ENCODE results near the gene ATP6V0A1.
A peak's percentile ranks its signal among the peaks of the same experiment; 100 is the strongest.
"Not testable (repeated sequence)": the region's sequence is repeated elsewhere in the genome, so short reads cannot be mapped to it uniquely, and the experiment has no call there.

ATP6V0A1 gene

GRCh38 chr17:42458497-42459255 is at the start of gene ATP6V0A1:
Gene ATP6V0A1 (plus strand): TSS chr17:42458878. CDS start chr17:42460895, 2,017 bp downstream.
- DNase-seq (ENCODE audit: low read depth), result peak; percentile 79

- no peak for DNase-seq (ENCODE audit: low read depth)
Measured at GRCh38 chr17:42409523-42410318, 49.0 kb upstream of the ATP6V0A1 start.

GRCh38 chr17:42410319-42410685 is 48.4 kb upstream of the ATP6V0A1 start:
- no peak for DNase-seq (ENCODE audit: low read depth)

- no peak for DNase-seq (ENCODE audit: low read depth)
Measured at GRCh38 chr17:42411361-42411760, 47.3 kb upstream of the ATP6V0A1 start.

GRCh38 chr17:42411905-42412679 is 46.6 kb upstream of the ATP6V0A1 start:
- DNase-seq (ENCODE audit: low read depth), result no peak

GRCh38 chr17:42413464-42414040 is 45.1 kb upstream of the ATP6V0A1 start:
- DNase-seq (ENCODE audit: low read depth), result no peak

- no peak for DNase-seq (ENCODE audit: low read depth)
Measured at GRCh38 chr17:42414704-42415409, 43.8 kb upstream of the ATP6V0A1 start.

GRCh38 chr17:42417981-42418380 is 40.7 kb upstream of the ATP6V0A1 start:
- DNase-seq (ENCODE audit: low read depth), result not testable (repeated sequence)

- DNase-seq (ENCODE audit: low read depth), result no peak
Measured at GRCh38 chr17:42421136-42421506, 37.6 kb upstream of the ATP6V0A1 start.

GRCh38 chr17:42421507-42422338 is 37.0 kb upstream of the ATP6V0A1 start:
- no peak for DNase-seq (ENCODE audit: low read depth)

- no peak for DNase-seq (ENCODE audit: low read depth)
Measured at GRCh38 chr17:42422412-42422957, 36.2 kb upstream of the ATP6V0A1 start.

GRCh38 chr17:42422958-42423712 is 35.5 kb upstream of the ATP6V0A1 start, which contains the start of gene CAVIN1:
Gene CAVIN1 (minus strand): TSS chr17:42423256. CDS start chr17:42423097, 159 bp downstream.
- DNase-seq (ENCODE audit: low read depth), result no peak

- DNase-seq (ENCODE audit: low read depth), result no peak
Measured at GRCh38 chr17:42423766-42424165, 34.9 kb upstream of the ATP6V0A1 start.

GRCh38 chr17:42424991-42425610 is 33.6 kb upstream of the ATP6V0A1 start:
- DNase-seq (ENCODE audit: low read depth), result no peak

- DNase-seq (ENCODE audit: low read depth), result no peak
Measured at GRCh38 chr17:42428141-42428944, 30.3 kb upstream of the ATP6V0A1 start.

GRCh38 chr17:42429726-42430447 is 28.8 kb upstream of the ATP6V0A1 start:
- no peak for DNase-seq (ENCODE audit: low read depth)

- DNase-seq (ENCODE audit: low read depth), result no peak
Measured at GRCh38 chr17:42431758-42432161, 26.9 kb upstream of the ATP6V0A1 start.

All from T-helper 22 cell (primary cell).